ENCODE data around the gene CALU. TPM values are rescaled to one million over a fixed set of nuclear protein-coding genes. Genes with fewer than 3 reads are reported as not detected.

Gene CALU
- total RNA-seq, 2 donors from 2014 or later, result 262 to 393 TPM

- DNase-seq (ENCODE audit: low spot score), result no peak
- intact Hi-C loops (cut with DNase I), result no loop called here
Observed at GRCh38 chr7:128775744-128776474, 36.8 kb downstream of the CALU start, which contains the start of gene OPN1SW. OPN1SW (minus strand) TSS chr7:128775794; CDS start chr7:128775781, 13 bp downstream.

GRCh38 chr7:128777156-128778123 is 38.3 kb downstream of the CALU start:
- DNase-seq (ENCODE audit: low spot score), result no peak
- intact Hi-C loops (cut with DNase I), result no loop called here

- intact Hi-C loops (cut with DNase I), result no loop called here
- DNase-seq (ENCODE audit: low spot score), result no peak
Observed at GRCh38 chr7:128778946-128779345, 39.8 kb downstream of the CALU start.

GRCh38 chr7:128781126-128781525 is 42.0 kb downstream of the CALU start:
- intact Hi-C loops (cut with DNase I), result loop anchor here in 1 of 2 donors (5.0 kb wide), 1 partner anchor 51 kb away; the partner anchor contains the start of gene FLNC
- DNase-seq (ENCODE audit: low spot score), result no peak

- DNase-seq (ENCODE audit: low spot score), result no peak
- intact Hi-C loops (cut with DNase I), result loop anchor here in 1 of 2 donors (5.0 kb wide), 1 partner anchor 50 kb away; the partner anchor contains the start of gene FLNC
Observed at GRCh38 chr7:128781851-128782250, 42.7 kb downstream of the CALU start.

GRCh38 chr7:128783143-128783861 is 44.1 kb downstream of the CALU start:
- intact Hi-C loops (cut with DNase I), result loop anchor here in 1 of 2 donors (5.0 kb wide), 1 partner anchor 49 kb away; the partner anchor contains the start of gene FLNC

GRCh38 chr7:128785738-128786137 is 46.6 kb downstream of the CALU start:
- intact Hi-C loops (cut with DNase I), result no loop called here

More at GRCh38 chr7:128783143-128783861, 44.1 kb downstream of the CALU start:
- DNase-seq (ENCODE audit: low spot score), result peak; percentile 95

GRCh38 chr7:128788446-128789412 is 49.6 kb downstream of the CALU start:
- no peak for DNase-seq (ENCODE audit: low spot score)

More at GRCh38 chr7:128785738-128786137, 46.6 kb downstream of the CALU start:
- no peak for DNase-seq (ENCODE audit: low spot score)

GRCh38 chr7:128790315-128791041 is 51.3 kb downstream of the CALU start:
- intact Hi-C loops (cut with DNase I), result no loop called here
- no peak for DNase-seq (ENCODE audit: low spot score)

More at GRCh38 chr7:128788446-128789412, 49.6 kb downstream of the CALU start:
- intact Hi-C loops (cut with DNase I), result no loop called here

- peak; percentile 86 for DNase-seq (ENCODE audit: low spot score)
- intact Hi-C loops (cut with DNase I), result no loop called here
Observed at GRCh38 chr7:128791121-128791971, 52.2 kb downstream of the CALU start, which contains the start of gene CCDC136. CCDC136 (plus strand) TSS chr7:128791968; CDS start chr7:128792412, 444 bp downstream.

- intact Hi-C loops (cut with DNase I), result no loop called here
- no peak for DNase-seq (ENCODE audit: low spot score)
Observed at GRCh38 chr7:128791972-128792327, 52.8 kb downstream of the CALU start.

GRCh38 chr7:128792471-128793180 is 53.5 kb downstream of the CALU start:
- no peak for DNase-seq (ENCODE audit: low spot score)
- intact Hi-C loops (cut with DNase I), result no loop called here

GRCh38 chr7:128793181-128793547 is 54.0 kb downstream of the CALU start:
- no peak for DNase-seq (ENCODE audit: low spot score)
- intact Hi-C loops (cut with DNase I), result no loop called here

- DNase-seq (ENCODE audit: low spot score), result no peak
- intact Hi-C loops (cut with DNase I), result no loop called here
Observed at GRCh38 chr7:128794020-128794419, 54.9 kb downstream of the CALU start.

GRCh38 chr7:128794436-128794835 is 55.3 kb downstream of the CALU start:
- no peak for DNase-seq (ENCODE audit: low spot score)
- intact Hi-C loops (cut with DNase I), result no loop called here

GRCh38 chr7:128795129-128795528 is 56.0 kb downstream of the CALU start:
- no peak for DNase-seq (ENCODE audit: low spot score)
- intact Hi-C loops (cut with DNase I), result no loop called here

Measured in posterior vena cava (tissue), 2 donors.